Ecto neural progenitor cell (in vitro differentiated cells): ENCODE data around the gene GJB3.
"Not testable (repeated sequence)": the region's sequence is repeated elsewhere in the genome, so short reads cannot be mapped to it uniquely, and the experiment has no call there.

Experiments
- DNase-seq: peaks from one replicate; pipeline ENCODE4 v3.0.0-alpha.2; 2018; ENCODE audit warnings: low spot score

GJB3 gene

GRCh38 chr1:34761176-34761761 lies 19.7 kb upstream of the GJB3 start:
- no peak for DNase-seq

GRCh38 chr1:34761776-34762307 lies 19.2 kb upstream of the GJB3 start:
- no peak for DNase-seq

GRCh38 chr1:34762474-34763141 lies 18.4 kb upstream of the GJB3 start:
- no peak for DNase-seq

- no peak for DNase-seq
These were observed 17.8 kb upstream of the GJB3 start for GRCh38 chr1:34763142-34763781.

- DNase-seq: no peak
These were observed 12.2 kb upstream of the GJB3 start for GRCh38 chr1:34768856-34769255.

GRCh38 chr1:34770891-34771504 lies 10.0 kb upstream of the GJB3 start:
- DNase-seq: no peak

- no peak for DNase-seq
These were observed 9.2 kb upstream of the GJB3 start for GRCh38 chr1:34771573-34772371.

- DNase-seq: not testable (repeated sequence)
These were observed 7.9 kb upstream of the GJB3 start for GRCh38 chr1:34773114-34773513.

- no peak for DNase-seq
These were observed 6.1 kb upstream of the GJB3 start for GRCh38 chr1:34774957-34775356.

- DNase-seq: no peak
These were observed 4.1 kb upstream of the GJB3 start for GRCh38 chr1:34776911-34777310.

GRCh38 chr1:34777519-34778321 lies 3.3 kb upstream of the GJB3 start:
- DNase-seq: no peak

- DNase-seq: no peak
These were observed 2.6 kb upstream of the GJB3 start for GRCh38 chr1:34778381-34778780.

- DNase-seq: no peak
These were observed 2.0 kb upstream of the GJB3 start for GRCh38 chr1:34779005-34779404.

- no peak for DNase-seq
These were observed 1.5 kb upstream of the GJB3 start for GRCh38 chr1:34779526-34779925.

- no peak for DNase-seq
These were observed 1.1 kb upstream of the GJB3 start for GRCh38 chr1:34779962-34780361.

- no peak for DNase-seq
These were observed 486 bp upstream of the GJB3 start for GRCh38 chr1:34780528-34780927.

- no peak for DNase-seq
These were observed 904 bp downstream of the GJB3 start for GRCh38 chr1:34781844-34782391.

GRCh38 chr1:34784751-34785221 lies 3.8 kb downstream of the GJB3 start:
- no peak for DNase-seq

GRCh38 chr1:34785231-34785874 lies 4.3 kb downstream of the GJB3 start:
- no peak for DNase-seq

GRCh38 chr1:34785875-34786470 lies 5.0 kb downstream of the GJB3 start:
- no peak for DNase-seq
